Measurements from ENCODE around the gene PRICKLE2.

Gene PRICKLE2

DNA sequence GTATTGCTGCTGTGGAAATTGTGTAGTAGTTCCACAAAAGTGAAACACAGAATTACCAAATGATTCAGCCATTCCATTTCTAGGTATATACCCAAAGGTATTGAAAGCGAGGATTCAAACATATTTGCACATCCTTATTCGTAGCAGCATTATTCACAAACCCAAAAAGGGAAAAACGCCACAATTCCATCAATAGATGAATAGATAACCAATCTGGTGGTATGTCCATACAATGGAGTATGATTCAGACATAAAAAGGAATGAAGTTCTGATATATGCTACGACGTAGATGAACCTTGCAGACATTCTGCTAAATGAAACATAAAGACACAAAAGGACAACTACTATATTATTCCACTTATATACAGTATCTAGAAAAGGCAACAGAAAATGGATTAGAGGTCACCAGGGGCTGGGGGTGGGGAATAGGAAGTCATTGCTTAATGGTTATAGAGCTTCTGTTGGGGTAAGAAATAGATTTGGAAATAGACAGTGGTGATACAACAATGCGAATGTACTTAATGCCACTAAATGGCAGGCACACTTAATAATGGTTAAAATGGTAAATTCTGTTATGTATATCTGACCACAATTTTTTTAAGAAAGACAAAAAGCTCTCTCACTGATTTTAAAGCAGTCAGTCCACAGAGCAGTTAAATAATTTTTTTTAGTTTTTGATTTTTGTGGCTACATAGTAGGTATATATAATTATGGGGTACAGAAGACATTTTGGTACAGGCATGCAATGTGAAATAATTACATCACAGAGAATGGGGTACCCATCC, 150.2 kb downstream of the PRICKLE2 start:
- DNase-seq (ENCODE audit: low read depth in 2 of 2) = no peak

GRCh38 chr3:64074060-64074459, 151.2 kb downstream of the PRICKLE2 start:
- no peak for DNase-seq (ENCODE audit: low read depth in 2 of 2)

- DNase-seq (ENCODE audit: low read depth in 2 of 2) = no peak
These were observed 152.0 kb downstream of the PRICKLE2 start for GRCh38 chr3:64073158-64073761.

GRCh38 chr3:64072126-64072525, 153.1 kb downstream of the PRICKLE2 start:
- no peak for DNase-seq (ENCODE audit: low read depth in 2 of 2)

DNA sequence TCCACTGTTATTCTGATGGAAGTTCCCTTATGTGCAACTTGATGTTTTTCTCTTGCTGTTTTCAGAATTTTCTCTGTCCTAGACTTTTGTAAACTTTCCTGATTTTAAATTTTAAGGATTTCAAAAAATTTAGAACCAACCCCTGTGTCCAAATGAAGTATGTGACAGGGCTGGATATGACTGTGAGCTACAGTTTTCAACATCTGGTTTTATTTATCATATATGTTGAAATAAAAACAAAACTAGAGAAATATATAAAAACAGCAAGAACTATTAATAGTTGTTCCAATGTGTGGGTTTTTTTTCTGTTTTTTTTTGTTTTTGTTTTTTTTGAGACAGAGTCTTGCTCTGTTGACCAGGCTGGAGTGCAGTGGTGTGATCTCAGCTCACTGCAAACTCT, 154.6 kb downstream of the PRICKLE2 start:
- no peak for DNase-seq (ENCODE audit: low read depth in 2 of 2)

DNA sequence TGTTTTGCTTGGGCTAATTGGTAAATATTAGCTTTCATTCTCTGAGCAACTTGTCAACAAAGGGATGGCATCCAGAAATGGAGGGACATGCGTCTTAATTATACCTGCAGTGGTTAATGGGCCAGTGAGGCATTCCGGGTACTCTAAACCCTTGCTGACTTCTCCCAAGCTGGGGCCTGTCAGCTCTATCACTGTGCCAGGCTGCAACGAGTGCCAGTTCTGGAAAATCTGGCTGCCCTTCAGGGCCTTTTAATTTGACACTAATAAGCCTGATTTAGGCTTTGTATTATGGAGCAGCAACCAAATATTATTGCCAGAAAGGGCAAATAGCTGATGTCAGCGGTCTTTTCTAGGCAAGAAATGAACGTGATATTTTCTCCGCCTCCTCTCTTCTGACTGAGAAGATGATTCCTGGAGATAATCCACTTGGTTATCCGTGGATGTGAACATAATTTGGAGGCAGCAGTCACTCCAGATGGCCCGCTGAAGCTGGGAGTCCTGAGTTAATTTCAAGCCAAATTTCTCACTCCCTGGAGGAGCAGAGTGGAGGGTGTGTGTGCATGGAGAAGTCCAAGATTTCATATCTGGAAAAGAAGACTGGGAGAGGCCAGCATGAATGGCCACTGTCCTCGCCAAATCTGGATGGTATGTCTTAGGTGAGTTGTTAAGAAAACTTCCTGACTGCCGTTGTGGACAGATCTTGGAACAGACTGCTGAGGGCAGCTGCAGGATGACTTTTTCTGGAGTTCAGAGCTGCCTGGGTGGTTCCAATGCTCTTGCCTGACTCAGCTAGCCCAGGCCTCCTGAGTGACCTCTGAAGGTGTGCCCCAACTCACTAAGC, 157.5 kb downstream of the PRICKLE2 start:
- DNase-seq (ENCODE audit: low read depth in 2 of 2) = no peak

DNA sequence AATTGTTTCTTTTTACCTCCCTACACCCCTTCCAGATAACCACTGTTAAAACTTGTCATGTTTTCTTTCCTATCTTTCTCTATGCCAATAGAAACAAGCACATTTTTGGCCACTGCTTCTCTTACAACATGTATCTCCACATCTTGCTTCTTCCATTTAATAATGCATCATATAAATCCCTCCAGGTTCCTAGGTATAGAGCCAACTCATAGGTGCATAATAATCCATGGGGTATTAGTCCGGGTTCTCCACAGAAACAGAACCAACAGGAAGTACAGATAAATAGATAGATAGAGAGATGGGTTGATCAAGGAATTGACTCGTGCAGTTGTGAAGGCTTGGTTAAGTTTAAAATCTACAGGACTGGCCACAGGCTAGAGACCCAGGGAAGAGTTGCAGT, 160.5 kb downstream of the PRICKLE2 start:
- DNase-seq (ENCODE audit: low read depth in 2 of 2) = no peak

DNA sequence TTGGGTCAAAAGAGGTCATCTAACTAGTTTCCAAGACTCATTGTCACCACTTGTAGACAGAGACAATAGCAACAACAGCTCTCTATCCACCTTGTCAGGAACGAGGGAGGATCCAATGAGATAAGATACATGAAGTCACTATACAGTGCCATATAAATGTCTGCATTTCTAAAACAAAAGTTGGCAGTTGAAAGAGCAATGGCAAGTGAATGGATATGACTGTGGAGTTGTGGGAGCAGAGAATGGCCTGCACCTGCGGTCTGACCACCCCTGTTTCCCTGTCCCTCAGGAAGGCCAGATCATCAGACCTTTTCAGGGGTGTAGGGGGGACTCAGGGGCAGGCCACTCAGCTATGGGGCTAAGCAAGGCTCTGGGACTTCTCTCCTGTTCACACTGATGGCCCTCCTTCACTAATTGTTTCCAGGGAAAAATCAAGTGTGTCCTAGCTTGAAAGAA, 161.3 kb downstream of the PRICKLE2 start:
- no peak for DNase-seq (ENCODE audit: low read depth in 2 of 2)

GRCh38 chr3:64063207-64063982, 161.9 kb downstream of the PRICKLE2 start:
- no peak for DNase-seq (ENCODE audit: low read depth in 2 of 2)

DNA sequence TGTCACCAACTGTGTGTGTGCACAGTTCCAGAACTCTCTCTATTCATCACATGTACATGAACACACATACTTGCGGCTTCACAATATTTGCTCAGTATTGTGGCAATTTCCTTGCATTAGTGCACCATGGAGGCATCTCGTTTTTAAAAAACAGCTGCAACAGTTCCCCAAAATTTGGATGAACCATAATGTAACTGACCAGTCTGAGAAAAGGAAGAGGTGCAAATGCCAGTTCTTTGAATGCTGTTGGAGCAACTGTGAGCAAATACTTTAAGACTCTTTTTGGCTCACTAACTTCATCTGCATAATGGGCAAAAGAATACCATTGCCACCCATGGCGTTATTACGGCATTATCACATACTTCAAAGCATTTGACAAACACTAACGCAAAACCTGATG, 163.6 kb downstream of the PRICKLE2 start:
- DNase-seq (ENCODE audit: low read depth in 2 of 2) = no peak

- no peak for DNase-seq (ENCODE audit: low read depth in 2 of 2)
These were observed 165.6 kb downstream of the PRICKLE2 start for GRCh38 chr3:64059484-64060175.

DNA sequence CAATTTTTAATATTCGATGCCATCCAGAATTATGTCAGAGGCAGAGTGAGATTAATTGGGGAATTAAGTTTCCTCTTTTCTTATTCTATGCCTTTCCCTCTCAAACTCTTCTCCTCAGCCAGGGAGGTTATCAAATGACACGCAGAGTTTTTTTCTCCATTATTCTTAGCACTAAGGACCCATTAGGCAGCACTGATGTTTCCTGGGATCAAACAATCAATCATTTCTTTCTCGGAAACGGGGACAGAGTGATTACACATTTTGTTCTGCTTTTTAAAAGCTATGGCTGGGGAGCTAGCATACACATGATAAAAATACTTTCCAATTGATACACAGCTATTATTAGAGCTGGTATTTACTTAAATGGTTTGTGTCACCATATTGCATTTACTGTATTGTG, 166.7 kb downstream of the PRICKLE2 start:
- no peak for DNase-seq (ENCODE audit: low read depth in 2 of 2)

- DNase-seq (ENCODE audit: low read depth in 2 of 2) = no peak
These were observed 168.0 kb downstream of the PRICKLE2 start for GRCh38 chr3:64057231-64057630.

DNA sequence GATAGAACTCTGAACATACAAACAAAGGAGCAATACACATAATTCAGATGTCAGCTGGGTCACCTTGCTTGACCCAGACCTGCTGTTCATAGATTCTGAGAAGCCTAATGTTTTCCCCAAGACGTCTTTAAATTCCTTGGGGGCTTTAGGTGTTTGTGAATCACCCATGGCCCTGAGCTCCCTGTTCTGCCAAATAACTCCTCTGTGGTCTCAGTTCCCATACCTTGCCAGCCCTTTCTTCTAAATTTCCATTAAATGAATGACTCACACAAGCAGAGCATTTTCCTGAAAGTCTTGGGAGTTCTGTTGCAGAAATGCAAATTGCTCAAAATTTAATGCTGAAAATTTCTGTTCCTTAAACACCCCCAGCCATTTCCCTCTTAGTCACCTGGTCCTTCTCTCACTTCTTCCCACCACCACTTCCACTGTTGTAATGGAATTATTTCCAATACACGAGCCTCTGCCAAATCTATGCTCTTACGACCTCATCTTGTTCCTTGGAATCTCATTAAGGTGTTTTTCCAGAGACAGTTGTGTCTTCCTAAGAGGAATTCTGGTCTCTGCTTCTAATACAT, 168.6 kb downstream of the PRICKLE2 start:
- DNase-seq (ENCODE audit: low read depth in 2 of 2) = no peak

GRCh38 chr3:64055076-64055475, 170.2 kb downstream of the PRICKLE2 start:
- no peak for DNase-seq (ENCODE audit: low read depth in 2 of 2)

- no peak for DNase-seq (ENCODE audit: low read depth in 2 of 2)
These were observed 170.8 kb downstream of the PRICKLE2 start for GRCh38 chr3:64054488-64054887.

DNA sequence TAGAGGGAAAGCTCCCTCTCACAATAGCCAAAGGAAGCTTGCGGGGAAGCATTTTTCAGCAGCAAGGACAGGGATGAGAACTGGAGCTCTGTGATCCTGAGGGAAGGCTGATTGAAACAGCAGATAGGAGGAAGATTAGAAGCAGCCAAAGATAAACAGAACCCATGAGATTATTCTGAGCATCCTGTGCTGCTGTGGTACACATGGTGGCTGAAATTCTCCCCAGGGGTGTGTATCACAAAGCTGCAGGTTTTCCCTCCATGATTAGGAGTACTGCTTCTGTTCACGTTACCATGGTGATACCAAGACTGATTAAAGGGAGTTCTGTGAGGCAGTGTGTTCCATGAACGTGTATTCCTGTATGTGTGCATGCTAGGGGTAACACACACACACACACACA, 171.7 kb downstream of the PRICKLE2 start:
- DNase-seq (ENCODE audit: low read depth in 2 of 2) = no peak

- no peak for DNase-seq (ENCODE audit: low read depth in 2 of 2)
These were observed 172.1 kb downstream of the PRICKLE2 start for GRCh38 chr3:64053117-64053516.

DNA sequence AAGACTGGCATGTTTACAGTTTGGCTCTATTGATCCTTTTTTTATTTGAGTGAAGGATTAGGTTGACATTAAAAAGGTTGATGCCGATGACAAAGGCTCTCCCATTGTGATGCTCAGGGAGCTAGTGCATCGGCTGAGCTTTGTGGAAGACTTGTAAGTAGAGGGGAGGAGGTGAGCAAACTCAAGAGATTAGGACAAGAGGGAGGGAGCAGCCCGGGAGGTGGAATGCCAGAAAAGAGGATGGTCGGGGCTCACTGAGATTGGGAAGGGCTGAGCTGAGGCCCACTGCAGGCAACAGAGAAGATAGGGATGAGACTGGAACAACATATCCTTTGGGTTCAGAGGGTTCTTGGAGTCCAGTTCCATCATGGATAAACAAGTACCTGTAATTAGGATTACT, 175.4 kb downstream of the PRICKLE2 start:
- DNase-seq (ENCODE audit: low read depth in 2 of 2) = no peak

GRCh38 chr3:64049136-64049535, 176.1 kb downstream of the PRICKLE2 start:
- no peak for DNase-seq (ENCODE audit: low read depth in 2 of 2)

GRCh38 chr3:64048631-64049061, 176.6 kb downstream of the PRICKLE2 start:
- no peak for DNase-seq (ENCODE audit: low read depth in 2 of 2)

All from stimulated activated CD4-positive, alpha-beta T cell treated with anti-CD3 and anti-CD28 coated beads, Interleukin-15, amount 100 ng/mL, for 48 hours (primary cell).